H1 (cell line): ENCODE results near the gene PLCB2. TPM values are rescaled to one million over a fixed set of nuclear protein-coding genes. Genes with fewer than 3 reads are reported as not detected.

ENCODE experiments used
- CTCF ChIA-PET: fragments of 300-600 bp; sonication (Branson Sonifier 250); formaldehyde crosslinking; loops from one replicate; lab custom pipeline; 2021; ENCODE audit not compliant: partially characterized antibody; lab: Charles Lee
- POLR2A ChIA-PET: fragments of 300-600 bp; sonication (Branson Sonifier 250); formaldehyde crosslinking; loops from one replicate; lab custom pipeline; 2021; ENCODE audit warnings: inconsistent platforms; ENCODE audit not compliant: partially characterized antibody; lab: Charles Lee
- DNase-seq, 2 experiments: peaks; one replicate each; pipeline versions ENCODE4 v3.0.0 to v3.0.0-alpha.2; 2010 to 2022; ENCODE audit warnings: low spot score in 2 of 2, low read depth in 1 of 2, mixed read lengths in 1 of 2
- FAIRE-seq: peaks from 2 replicates; lab custom pipeline; 2011; peaks lifted over from hg19 to GRCh38; lab: Jason Lieb, UNC
- H2AFZ ChIP-seq: 2 replicates; pipeline ENCODE4 v1.8.1; 2012; ENCODE audit warnings: low read length, inconsistent platforms
- H2AK5ac ChIP-seq: 2 replicates; pipeline ENCODE4 v1.6.1; 2013; ENCODE audit warnings: low read depth, low read length
- H2BK120ac ChIP-seq: replicated peaks from 2 replicates; pipeline ENCODE3; 2013; ENCODE audit warnings: low read depth, low read length, inconsistent platforms
- H2BK12ac ChIP-seq: 2 replicates; pipeline ENCODE4 v1.6.1; 2013; ENCODE audit warnings: low read depth, low read length
- H2BK15ac ChIP-seq: 2 replicates; pipeline ENCODE4 v1.6.1; 2013; ENCODE audit warnings: low read length
- H2BK20ac ChIP-seq: 2 replicates; pipeline ENCODE4 v1.6.1; 2013; ENCODE audit warnings: low read length
- H2BK5ac ChIP-seq: 2 replicates; pipeline ENCODE4 v1.6.1; 2013; ENCODE audit warnings: low read depth, low read length
- H3K14ac ChIP-seq: 2 replicates; pipeline ENCODE4 v1.6.1; 2013; ENCODE audit warnings: inconsistent platforms; ENCODE audit not compliant: insufficient read length
- H3K18ac ChIP-seq: 2 replicates; pipeline ENCODE4 v1.6.1; 2013; ENCODE audit warnings: low read length; ENCODE audit errors: extremely low read depth
- H3K23ac ChIP-seq: 2 replicates; pipeline ENCODE4 v1.6.1; 2013; ENCODE audit warnings: inconsistent platforms; ENCODE audit not compliant: insufficient read length
- H3K23me2 ChIP-seq: 2 replicates; pipeline ENCODE4 v1.6.1; 2013; ENCODE audit warnings: low read depth, low read length
- H3K27ac ChIP-seq: 2 replicates; pipeline ENCODE4 v1.6.1; 2011; ENCODE audit warnings: low read depth, low read length, inconsistent platforms
- H3K27me3 ChIP-seq, 4 experiments: replicated peaks in 1 of 4; 1 replicate in 1 of 4; 2 replicates in 3 of 4; pipeline versions ENCODE4 v1.6.1 to v1.8.1; 2011 to 2013; ENCODE audit warnings: low read length in 3 of 4, mild to moderate bottlenecking in 3 of 4, inconsistent platforms in 2 of 4, mixed read lengths in 2 of 4, moderate library complexity in 1 of 4; ENCODE audit not compliant: control insufficient read depth in 3 of 4, insufficient read depth in 3 of 4; ENCODE audit errors: extremely low read depth in 1 of 4
- H3K36me3 ChIP-seq, 4 experiments: 2 replicates each; pipeline versions ENCODE4 v1.6.1 to v1.8.1; 2011 to 2013; ENCODE audit warnings: mild to moderate bottlenecking in 4 of 4, low read length in 3 of 4, moderate library complexity in 2 of 4, control low read depth in 1 of 4, inconsistent platforms in 1 of 4; ENCODE audit not compliant: insufficient read depth in 4 of 4, control insufficient read depth in 2 of 4
- H3K4ac ChIP-seq: replicated peaks from 2 replicates; pipeline ENCODE3; 2013; ENCODE audit warnings: low read length, low read depth, mixed read lengths, inconsistent platforms; ENCODE audit not compliant: insufficient read length
- H3K4me1 ChIP-seq, 4 experiments: replicated peaks in 1 of 4; 1 replicate in 1 of 4; 2 replicates in 3 of 4; pipeline versions ENCODE4 v1.6.1 to v1.8.1; 2011 to 2013; ENCODE audit warnings: low read length in 3 of 4, inconsistent platforms in 2 of 4, mixed read lengths in 1 of 4; ENCODE audit not compliant: insufficient read depth in 4 of 4, control insufficient read depth in 3 of 4
- H3K4me2 ChIP-seq, 2 experiments: 2 replicates each; pipeline versions ENCODE4 v1.6.1 to v1.8.1; 2011 to 2013; ENCODE audit warnings: low read depth in 2 of 2, low read length in 2 of 2, control low read depth in 1 of 2, inconsistent platforms in 1 of 2, mild to moderate bottlenecking in 1 of 2; ENCODE audit not compliant: insufficient read depth in 1 of 2
- H3K4me3 ChIP-seq, 4 experiments: fragments of 200-600, 300-600 bp in 1 of 4; sonication (generic), shearing (Covaris generic), sonication (Bioruptor Twin) in 1 of 4; 2 replicates each; pipeline versions ENCODE4 v1.5.1 to v1.8.1; 2011 to 2016; ENCODE audit warnings: low read length in 4 of 4, low read depth in 3 of 4, control low read depth in 2 of 4, inconsistent platforms in 2 of 4, mild to moderate bottlenecking in 2 of 4, mixed read lengths in 1 of 4, moderate library complexity in 1 of 4; ENCODE audit not compliant: insufficient read depth in 2 of 4; ENCODE audit errors: extremely low read depth in 1 of 4
- H3K56ac ChIP-seq: replicated peaks from 2 replicates; pipeline ENCODE3; 2013; ENCODE audit warnings: low read depth, mild to moderate bottlenecking, mixed read lengths, low read length, inconsistent platforms; ENCODE audit not compliant: insufficient read length
- H3K79me1 ChIP-seq: 2 replicates; pipeline ENCODE4 v1.6.1; 2013; ENCODE audit warnings: low read depth, low read length, control low read depth
- H3K79me2 ChIP-seq, 2 experiments: 2 replicates each; pipeline versions ENCODE4 v1.6.1 to v1.8.1; 2012 to 2013; ENCODE audit warnings: low read length in 2 of 2, mild to moderate bottlenecking in 2 of 2, inconsistent platforms in 1 of 2; ENCODE audit not compliant: insufficient read depth in 2 of 2, control insufficient read depth in 1 of 2
- H3K9ac ChIP-seq, 4 experiments: replicated peaks in 1 of 4; 1 replicate in 1 of 4; 2 replicates in 3 of 4; pipeline versions ENCODE4 v1.6.1 to v1.8.1; 2011 to 2013; ENCODE audit warnings: low read depth in 3 of 4, low read length in 3 of 4, control low read depth in 2 of 4, mild to moderate bottlenecking in 2 of 4, moderate library complexity in 2 of 4, inconsistent platforms in 1 of 4; ENCODE audit errors: extremely low read depth in 1 of 4
- H3K9me3 ChIP-seq, 2 experiments: 2 replicates each; pipeline versions ENCODE4 v1.6.1 to v1.8.1; 2012 to 2013; ENCODE audit warnings: mild to moderate bottlenecking in 2 of 2, moderate library complexity in 2 of 2, control low read depth in 1 of 2, inconsistent platforms in 1 of 2, low read depth in 1 of 2, low read length in 1 of 2, mixed read lengths in 1 of 2; ENCODE audit not compliant: insufficient read depth in 2 of 2
- H4K20me1 ChIP-seq, 2 experiments: replicated peaks in 1 of 2; 2 replicates each; pipeline versions ENCODE3 to v1.8.1; 2011 to 2013; ENCODE audit warnings: inconsistent platforms in 2 of 2, low read length in 2 of 2, mild to moderate bottlenecking in 1 of 2; ENCODE audit not compliant: insufficient read depth in 2 of 2, control insufficient read depth in 1 of 2
- H4K5ac ChIP-seq: 2 replicates; pipeline ENCODE4 v1.6.1; 2013; ENCODE audit warnings: low read length, low read depth, mixed read lengths, inconsistent platforms; ENCODE audit not compliant: insufficient read length
- H4K8ac ChIP-seq: 2 replicates; pipeline ENCODE4 v1.8.0; 2013; ENCODE audit warnings: mild to moderate bottlenecking, moderate library complexity, low read length, inconsistent platforms; ENCODE audit not compliant: insufficient read depth; ENCODE audit errors: extremely low read depth
- H4K91ac ChIP-seq: replicated peaks from 2 replicates; pipeline ENCODE3; 2013; ENCODE audit warnings: low read length, mixed read lengths, inconsistent platforms; ENCODE audit not compliant: insufficient read length
- CHD1 ChIP-seq: IDR thresholded peaks from 2 replicates; pipeline ENCODE4 v1.6.1; 2012; ENCODE audit warnings: low read depth, low read length, improper control_type of control experiment
- CHD2 ChIP-seq: IDR thresholded peaks from 2 replicates; pipeline ENCODE4 v1.6.1; 2012; ENCODE audit warnings: low read length, improper control_type of control experiment
- CTCF ChIP-seq, 3 experiments: IDR thresholded peaks; 1 replicate in 2 of 3; 2 replicates in 1 of 3; pipeline versions ENCODE4 v1.5.1 to v1.6.1; 2011; ENCODE audit warnings: low read length in 3 of 3, mild to moderate bottlenecking in 3 of 3, inconsistent platforms in 2 of 3, low read depth in 1 of 3, moderate library complexity in 1 of 3; ENCODE audit not compliant: insufficient read depth in 1 of 3; ENCODE audit errors: control extremely low read depth in 1 of 3
- EGR1 ChIP-seq: IDR thresholded peaks from 2 replicates; pipeline ENCODE4 v1.6.1; 2011; ENCODE audit warnings: low read depth, low read length, borderline replicate concordance
- KDM5A ChIP-seq: fragments of 200-600 bp; IDR thresholded peaks from 2 replicates; pipeline ENCODE4 v1.7.1; 2012; ENCODE audit warnings: mild to moderate bottlenecking, low read length, inconsistent platforms, mixed read lengths
- POLR2A ChIP-seq, 2 experiments: IDR thresholded peaks; 1 replicate in 1 of 2; 2 replicates in 1 of 2; pipeline ENCODE4 v1.6.1; 2011; ENCODE audit warnings: low read depth in 2 of 2, low read length in 2 of 2, mild to moderate bottlenecking in 2 of 2; ENCODE audit errors: control extremely low read depth in 1 of 2
- RAD21 ChIP-seq, 2 experiments: IDR thresholded peaks in 1 of 2; conservative IDR thresholded peaks in 1 of 2; 2 replicates each; pipeline ENCODE4 v1.6.1; 2011; ENCODE audit warnings: low read depth in 2 of 2, low read length in 2 of 2, improper control_type of control experiment in 1 of 2, inconsistent platforms in 1 of 2, mild to moderate bottlenecking in 1 of 2, moderate library complexity in 1 of 2
- YY1 ChIP-seq: IDR thresholded peaks from 2 replicates; pipeline ENCODE4 v1.6.1; 2011; ENCODE audit warnings: low read depth, mild to moderate bottlenecking, low read length
- WGBS, 2 experiments: shearing (Covaris generic) in 1 of 2; methylation state at CpG; one replicate each; pipeline versions ENCODE4 v1.1.6 to v1.1.7; 2013 to 2015; ENCODE audit warnings: low lambda C conversion rate in 2 of 2, mixed read lengths in 2 of 2, inconsistent platforms in 1 of 2, low coverage in 1 of 2, missing lambda C conversion rate in 1 of 2; ENCODE audit not compliant: insufficient replicate concordance in 2 of 2, insufficient coverage in 1 of 2, insufficient read length in 1 of 2; ENCODE audit errors: extremely low coverage in 1 of 2, missing lambda C conversion rate in 1 of 2; 5-methylcytosine and 5-hydroxymethylcytosine counted together
- polyA plus RNA-seq, 7 experiments: library from polyadenylated mRNA; depleted of rRNA in 3 of 7; stranded (reverse) in 5 of 7; unstranded in 2 of 7; fragments of >200 nt in 5 of 7; fragments of 200-250 nt in 2 of 7; gene quantifications; 1 replicate in 5 of 7; 2 replicates in 1 of 7; 4 replicates in 1 of 7; pipeline versions ENCODE4 v1.2.1 to v1.2.3, GENCODE V29; 2011 to 2013; ENCODE audit warnings: missing spikeins in 2 of 7, mixed read lengths in 2 of 7
- total RNA-seq: library from RNA; stranded (reverse); fragmentation: NEBNext Ultra II Directional; extraction: Animal tissue kit (Norgen Biotek cat#: 25700); gene quantifications from 2 replicates; pipeline ENCODE4 v1.2.1, GENCODE V29; 2021

Gene PLCB2
- total and polyA plus RNA-seq, 2 of the 8 experiments (the other 6 are each of a cell fraction or from before 2014, with no cell fraction given) = 7.2 to 8.4 TPM

- Histone ChIP-seq H3K36me3 (peaks cover 0 to 4% (median 0%) of the 10 kb centered on the region in 4 experiments; a peak in 2 of 8 replicates), H2AK5ac (no peak within 1 kb of the TSS), H3K79me1 (no peaks in the 10 kb centered on the region; the same call in 1 of the 2 replicates), H3K23ac (no peak within 1 kb of the TSS), H4K20me1 (no peaks in the 10 kb centered on the region), H2BK5ac (0 out of 2 replicates have a peak within 1 kb of the TSS, but pooled peaks have one; percentile 11), H3K9ac (peak within 1 kb of the TSS; percentile 44 to 59 (median 52); a peak in 4 of 7 replicates), H4K8ac (no peak within 1 kb of the TSS; the same call in 1 of the 2 replicates), H3K79me2 (peaks cover 0 to 14% of the 10 kb centered on the region in 2 experiments; a peak in 3 of 4 replicates), H3K18ac (peak within 1 kb of the TSS; percentile 43), H3K14ac (no peak within 1 kb of the TSS), H2AFZ (no peak within 1 kb of the TSS), H2BK15ac (0 out of 2 replicates have a peak within 1 kb of the TSS, but pooled peaks have one; percentile 50), H3K4me3 (peak within 1 kb of the TSS; percentile 62 to 79 (median 70)), H3K9me3 (no peaks in the 10 kb centered on the region), H3K56ac (peak within 1 kb of the TSS; percentile 13), H3K4ac (no peak within 1 kb of the TSS), H3K27ac (no peak within 1 kb of the TSS), H4K91ac (no peak within 1 kb of the TSS), H2BK120ac (no peak within 1 kb of the TSS), H4K5ac (no peak within 1 kb of the TSS), H3K4me2 (peak within 1 kb of the TSS; percentile 82 to 90), H3K4me1 (peaks cover 21 to 44% (median 31%) of the 10 kb centered on the region in 4 experiments), H2BK12ac (no peak within 1 kb of the TSS), H3K23me2 (peaks cover 13% of the 10 kb centered on the region), H2BK20ac (no peak within 1 kb of the TSS), H3K27me3 (peaks cover 0 to 20% (median 9%) of the 10 kb centered on the region in 4 experiments; a peak in 4 of 7 replicates)
- POLR2A ChIA-PET = interaction anchor here (0.8 to 2.2 kb wide), 8 partner anchors 9 to 54 kb away, joined by 3 to 13 read pairs (median 6); no protein-coding TSS in a partner anchor
- 1% methylated on average over 38 of the region's 103 CpGs; no CpG with 5 or more reads in 1 of the 2 experiments for WGBS, 2 experiments
- DNase-seq (peak; percentile 90 to 92), FAIRE-seq (no peak)
- CTCF ChIA-PET = interaction anchor here (0.7 to 23.9 kb wide), 12 partner anchors 9 to 163 kb away, joined by 3 to 584 read pairs (median 5); partner anchors contain the start of genes ANKRD63, CCDC9B, IVD and PLCB2
- TF ChIP-seq YY1 (peak; percentile 59; the same call in 1 of the 2 replicates), CHD1 (no peak), CTCF (IDR thresholded peaks at IDR 0.05; ENCODE audit: control extremely low read depth in 1 of 3, insufficient read depth in 1 of 3, low read depth in 1 of 3, low read length in 3 of 3) (peak; percentile 22 to 36 (median 30)), POLR2A (IDR thresholded peaks at IDR 0.05; ENCODE audit: control extremely low read depth in 1 of 2, low read depth in 2 of 2, low read length in 2 of 2) (peak in 1 of 2 experiments; percentile 49; a peak in 1 of 3 replicates), KDM5A (no peak), EGR1 (peak; percentile 94), RAD21 (IDR thresholded peaks at IDR 0.05 in 1 of 2, conservative IDR thresholded peaks at IDR 0.05 in 1 of 2; ENCODE audit: low read depth in 2 of 2, low read length in 2 of 2) (peak in 1 of 2 experiments; percentile 20; a peak in 1 of 4 replicates), CHD2 (0 out of 2 replicates have a peak, but pooled peaks have one; percentile 54)
Measured at GRCh38 chr15:40323239-40323952, 15.7 kb upstream of the PLCB2 start, which contains the start of gene INAFM2. Gene INAFM2, plus strand, starts transcription at chr15:40323692. Its CDS starts 364 bp downstream, at chr15:40324056.
